MG63 (cell line): ENCODE results near the gene MARF1. TPM values are rescaled to one million over a fixed set of nuclear protein-coding genes. Genes with fewer than 3 reads are reported as not detected.
"Not testable (repeated sequence)": the region's sequence is repeated elsewhere in the genome, so short reads cannot be mapped to it uniquely, and the experiment has no call there.

Experiments
- DNase-seq: peaks from one replicate; pipeline ENCODE4 v3.0.0-alpha.2; 2020
- H3K27me3 ChIP-seq: fragments of 250-450 bp; sonication (Bioruptor Pico); 2 replicates; pipeline ENCODE4 v1.5.1; 2020; ENCODE audit warnings: mild to moderate bottlenecking, moderate library complexity
- H3K36me3 ChIP-seq: fragments of 250-450 bp; sonication (Bioruptor Pico); 2 replicates; pipeline ENCODE4 v1.5.1; 2020; ENCODE audit warnings: mild to moderate bottlenecking, moderate library complexity
- H3K4me3 ChIP-seq: fragments of 250-450 bp; sonication (Bioruptor Pico); 2 replicates; pipeline ENCODE4 v1.5.1; 2020; ENCODE audit warnings: mild to moderate bottlenecking, moderate library complexity
- H3K9me3 ChIP-seq: fragments of 250-450 bp; sonication (Bioruptor Pico); 2 replicates; pipeline ENCODE4 v1.5.1; 2020; ENCODE audit warnings: mild to moderate bottlenecking, moderate library complexity
- total RNA-seq: library from RNA; depleted of rRNA; stranded (reverse); fragments of >200 nt; shearing (Covaris generic); gene quantifications from 2 replicates; pipeline ENCODE4 v1.2.3, GENCODE V29; 2014; ENCODE audit warnings: low replicate concordance

MARF1 gene
- total RNA-seq, 1 experiment from 2014 or later: 3.2 TPM

DNA sequence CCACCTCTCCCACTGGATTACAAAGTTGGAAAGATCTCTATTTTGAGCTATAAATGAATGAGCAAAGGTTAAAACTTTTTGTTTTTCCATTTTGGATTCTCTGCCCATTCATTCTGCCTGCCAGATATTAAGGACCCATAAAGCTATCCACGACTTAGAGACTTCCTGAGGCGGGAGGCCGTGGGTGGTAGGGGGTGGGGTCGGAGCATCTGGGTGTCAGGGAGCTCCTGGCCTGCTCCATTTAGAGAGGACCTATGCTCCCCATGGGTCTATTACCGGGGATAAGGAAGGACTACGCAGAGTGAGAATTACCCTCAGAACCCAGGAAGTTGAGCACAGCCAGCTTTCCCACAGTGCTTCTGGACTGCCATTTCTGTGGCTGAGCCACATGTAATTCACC, 45.8 kb downstream of the MARF1 start:
- no peak for DNase-seq
- no peaks in the 10 kb centered on the region for H3K9me3 ChIP-seq
- H3K27me3 ChIP-seq: no peaks in the 10 kb centered on the region
- H3K36me3 ChIP-seq: peaks cover 63% of the 10 kb centered on the region
- H3K4me3 ChIP-seq: no peak overlapping the region

- Histone ChIP-seq H3K9me3 (no peaks in the 10 kb centered on the region), H3K36me3 (peaks cover 43% of the 10 kb centered on the region)
- no peak for DNase-seq
Observed at GRCh38 chr16:15594711-15595320, 48.1 kb downstream of the MARF1 start.

GRCh38 chr16:15593235-15593634, 49.7 kb downstream of the MARF1 start:
- H3K9me3 ChIP-seq: no peaks in the 10 kb centered on the region
- no peaks in the 10 kb centered on the region for H3K27me3 ChIP-seq
- no peak overlapping the region for H3K4me3 ChIP-seq
- no peak for DNase-seq
- peaks cover 47% of the 10 kb centered on the region for H3K36me3 ChIP-seq

More at GRCh38 chr16:15594711-15595320, 48.1 kb downstream of the MARF1 start:
- Histone ChIP-seq H3K27me3 (no peaks in the 10 kb centered on the region), H3K4me3 (no peak overlapping the region)

DNA sequence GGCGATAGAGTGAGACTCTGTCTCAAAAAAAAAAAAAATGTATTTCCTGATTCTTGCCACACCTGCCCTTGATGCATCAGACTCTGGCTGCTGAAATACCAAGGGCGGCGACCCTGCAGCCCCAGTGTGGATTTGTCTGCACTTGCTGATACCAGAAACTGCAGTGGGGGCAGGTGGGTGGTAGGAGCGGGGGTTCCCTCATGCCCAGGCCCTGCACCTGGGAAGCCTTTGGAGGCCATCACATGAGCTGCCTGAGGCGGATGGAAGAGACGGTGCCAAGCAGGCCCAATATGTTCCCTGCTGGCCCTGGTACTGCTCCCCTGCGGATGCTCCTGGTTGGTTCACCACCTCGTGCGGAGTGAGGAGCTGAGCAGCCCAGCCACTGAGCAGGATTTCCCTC, 50.6 kb downstream of the MARF1 start:
- Histone ChIP-seq H3K36me3 (peaks cover 39% of the 10 kb centered on the region), H3K27me3 (no peaks in the 10 kb centered on the region), H3K4me3 (no peak overlapping the region), H3K9me3 (no peaks in the 10 kb centered on the region)
- DNase-seq: no peak

GRCh38 chr16:15587152-15587825, 55.7 kb downstream of the MARF1 start:
- Histone ChIP-seq H3K27me3 (no peaks in the 10 kb centered on the region), H3K36me3 (peaks cover 26% of the 10 kb centered on the region), H3K9me3 (peaks cover 7% of the 10 kb centered on the region), H3K4me3 (no peak overlapping the region)
- no peak for DNase-seq

DNA sequence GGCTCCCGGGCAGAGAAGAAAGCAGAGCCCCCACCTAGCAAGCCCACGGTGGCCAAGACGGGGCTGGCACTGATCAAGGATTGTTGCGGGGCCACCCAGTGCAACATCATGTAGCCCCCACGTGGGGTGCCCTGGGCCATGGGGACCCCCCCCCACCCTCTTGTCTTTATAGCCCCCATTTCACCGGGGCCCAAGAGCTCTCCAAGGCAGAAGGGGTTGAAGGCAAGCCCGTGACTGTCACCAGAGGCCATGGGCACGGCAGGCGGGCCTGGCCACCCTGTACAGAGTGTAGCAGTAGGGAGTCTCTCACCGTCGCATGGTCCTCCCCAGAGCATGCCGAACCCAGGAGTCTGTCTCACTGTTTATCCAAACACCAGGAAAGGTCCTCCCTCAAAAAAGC, 56.2 kb downstream of the MARF1 start:
- H3K4me3 ChIP-seq: no peak overlapping the region
- no peak for DNase-seq
- H3K36me3 ChIP-seq: peaks cover 26% of the 10 kb centered on the region

DNA sequence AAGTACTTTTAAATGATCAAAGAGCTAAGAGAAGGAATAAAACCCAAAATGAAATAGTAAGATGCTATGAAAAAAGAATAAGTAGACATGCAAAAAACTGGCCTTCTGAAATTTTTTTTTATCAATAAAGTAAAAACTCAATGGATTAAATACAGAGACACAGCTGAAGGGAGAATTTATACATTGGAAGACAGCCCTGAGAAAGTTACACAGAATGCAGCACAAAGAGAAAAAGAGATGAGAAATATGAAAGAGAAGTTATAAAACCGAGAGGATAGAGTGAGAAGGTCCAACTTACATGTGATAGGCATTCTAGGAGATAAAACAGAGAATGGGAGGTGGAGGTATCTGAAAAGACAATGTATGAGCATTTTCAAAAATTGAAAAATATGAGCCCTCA, 57.0 kb downstream of the MARF1 start:
- no peak for DNase-seq
- peaks cover 26% of the 10 kb centered on the region for H3K36me3 ChIP-seq
- no peak overlapping the region for H3K4me3 ChIP-seq
- no peaks in the 10 kb centered on the region for H3K27me3 ChIP-seq
- H3K9me3 ChIP-seq: peaks cover 7% of the 10 kb centered on the region

More for the DNA sequence above, 56.2 kb downstream of the MARF1 start:
- H3K9me3 ChIP-seq: peaks cover 7% of the 10 kb centered on the region
- no peaks in the 10 kb centered on the region for H3K27me3 ChIP-seq

DNA sequence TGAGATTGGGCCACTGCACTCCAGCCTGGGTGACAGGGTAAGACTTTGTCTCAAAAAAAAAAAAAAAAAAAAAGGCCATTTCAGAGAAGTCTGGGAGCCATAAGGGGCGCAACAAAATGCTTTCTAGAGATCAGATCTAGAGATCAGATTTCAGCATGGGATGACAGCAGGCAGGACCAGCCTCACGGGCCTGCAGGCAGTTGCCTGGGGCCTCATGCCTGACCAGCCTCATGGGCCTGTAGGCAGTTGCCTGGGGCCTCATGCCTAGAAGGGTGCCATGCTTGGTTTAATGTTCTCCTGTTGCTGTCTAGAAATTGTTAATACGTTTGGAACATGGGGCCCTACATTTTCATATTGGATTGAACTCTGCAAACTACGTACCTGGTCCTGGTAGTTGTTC, 59.4 kb downstream of the MARF1 start:
- peaks cover 21% of the 10 kb centered on the region for H3K36me3 ChIP-seq
- no peaks in the 10 kb centered on the region for H3K27me3 ChIP-seq
- no peak overlapping the region for H3K4me3 ChIP-seq
- H3K9me3 ChIP-seq: peaks cover 7% of the 10 kb centered on the region
- DNase-seq: no peak

DNA sequence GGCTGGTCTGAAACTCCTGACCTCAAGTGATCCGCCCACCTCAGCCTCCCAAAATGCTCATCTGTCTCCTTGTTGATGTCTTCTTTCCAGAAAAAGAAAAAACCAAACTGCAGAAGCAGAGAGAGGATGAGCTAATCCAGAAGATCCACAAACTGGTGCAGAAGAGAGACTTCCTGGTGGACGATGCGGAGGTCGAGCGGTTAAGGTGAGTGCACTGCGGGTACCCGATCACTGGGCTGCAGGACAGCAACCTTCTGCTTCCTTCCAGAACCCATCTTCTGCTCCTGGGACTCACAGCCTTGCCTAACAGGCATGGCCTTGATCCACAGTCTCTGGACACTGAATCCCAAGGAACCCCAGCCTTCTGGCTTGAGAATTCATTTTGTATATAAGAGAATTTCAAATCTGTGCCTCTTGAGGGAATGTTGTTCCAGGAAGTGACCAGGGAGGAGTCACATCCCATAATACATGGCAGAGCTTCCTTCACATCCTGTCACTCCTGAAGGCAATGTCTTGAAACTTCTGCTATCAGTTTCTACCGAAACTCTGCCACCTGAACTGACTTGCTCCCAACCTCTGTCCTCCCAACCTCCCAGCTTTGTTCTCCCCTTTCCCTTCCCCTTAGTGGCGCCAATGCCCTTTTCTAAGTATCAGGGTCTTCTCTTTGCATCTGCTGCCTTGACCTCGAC, 61.7 kb downstream of the MARF1 start:
- Histone ChIP-seq H3K4me3 (no peak overlapping the region), H3K9me3 (peaks cover 6% of the 10 kb centered on the region), H3K27me3 (no peaks in the 10 kb centered on the region), H3K36me3 (peaks cover 16% of the 10 kb centered on the region)
- no peak for DNase-seq

GRCh38 chr16:15578824-15579223, 64.1 kb downstream of the MARF1 start:
- Histone ChIP-seq H3K36me3 (peaks cover 4% of the 10 kb centered on the region), H3K27me3 (no peaks in the 10 kb centered on the region), H3K4me3 (no peak overlapping the region), H3K9me3 (no peaks in the 10 kb centered on the region)
- no peak for DNase-seq

DNA sequence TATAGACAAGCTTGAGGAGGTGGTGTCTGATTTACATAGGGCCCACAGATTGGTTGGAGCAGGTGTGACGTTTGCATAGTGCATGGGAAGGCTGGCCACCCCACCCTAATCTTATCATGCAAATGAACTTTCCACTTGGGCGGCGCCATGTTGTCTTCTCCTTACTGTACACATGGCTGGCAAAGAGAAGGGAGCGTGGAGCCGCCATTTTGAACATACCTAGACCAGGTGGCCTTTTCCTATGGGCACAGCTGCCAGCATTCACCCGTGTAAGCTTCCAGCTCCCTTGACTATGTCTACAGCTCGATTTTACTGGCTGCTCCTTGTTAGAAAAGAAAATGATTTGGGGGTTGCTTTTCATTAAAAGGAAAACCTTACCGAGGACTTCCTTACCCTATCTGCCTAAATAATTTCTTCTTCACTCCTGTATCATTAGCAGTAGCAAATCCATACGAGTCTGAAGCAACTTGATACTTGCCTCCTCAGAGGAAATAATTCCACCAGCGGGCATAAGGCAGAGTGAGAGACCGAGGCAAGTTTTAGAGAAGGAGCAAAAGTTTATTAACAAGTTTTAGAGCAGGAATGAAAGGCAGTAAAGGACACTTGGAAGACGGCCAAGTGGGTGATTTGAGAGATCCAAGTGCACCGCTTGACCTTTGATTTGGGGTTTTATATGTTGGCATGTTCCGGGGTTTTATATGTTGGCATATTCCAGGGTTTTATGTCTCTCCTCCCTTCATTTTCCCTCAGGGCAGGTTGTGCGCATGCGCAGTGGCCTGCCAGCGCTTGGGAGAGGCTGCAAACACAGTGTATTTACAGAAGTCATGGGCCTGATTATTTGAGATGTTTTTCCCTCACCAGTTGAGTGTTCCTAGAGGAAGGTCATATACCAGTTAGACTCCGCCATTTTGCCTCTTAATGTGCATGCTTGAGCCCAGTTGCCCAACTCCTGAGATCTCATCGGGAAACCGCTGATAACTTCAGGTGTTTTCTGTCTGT, 65.7 kb downstream of the MARF1 start:
- Histone ChIP-seq H3K27me3 (no peaks in the 10 kb centered on the region), H3K36me3 (peaks cover 3% of the 10 kb centered on the region), H3K4me3 (no peak overlapping the region)

DNA sequence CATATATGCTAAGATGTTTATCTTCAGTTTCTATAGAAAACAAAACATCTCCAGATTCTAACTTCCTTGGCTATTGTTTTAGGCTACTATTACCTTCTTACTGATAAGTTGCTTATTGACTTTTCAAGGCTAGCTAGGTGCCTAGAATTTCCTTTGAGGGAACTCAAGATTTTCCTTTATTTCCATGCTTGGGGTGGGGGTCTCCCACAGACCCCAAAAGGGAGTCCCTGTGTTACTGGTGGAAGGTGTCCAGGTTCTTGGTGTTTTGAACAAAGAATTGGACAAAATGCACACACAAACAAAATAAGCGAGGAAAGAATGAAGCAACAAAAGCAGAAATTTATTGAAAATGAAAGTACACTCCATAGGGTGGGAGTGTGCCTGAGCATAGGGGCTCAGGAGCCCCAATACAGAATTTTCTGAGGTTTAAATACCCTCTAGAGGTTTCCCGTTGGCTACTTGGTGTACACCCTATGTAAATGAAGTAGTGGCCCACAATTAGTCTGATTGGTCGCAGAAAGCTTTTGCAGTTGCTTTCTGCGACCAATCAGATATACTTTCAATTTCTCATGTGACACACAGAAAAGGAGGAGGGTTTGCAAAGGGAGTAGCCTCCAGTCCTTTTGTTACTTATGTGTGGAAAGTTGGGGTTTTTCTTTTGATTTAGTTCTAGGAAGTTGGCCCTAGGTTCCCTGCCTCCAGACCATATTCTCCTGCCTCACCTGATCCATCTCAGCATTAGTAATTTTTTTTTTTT, 67.5 kb downstream of the MARF1 start:
- H3K27me3 ChIP-seq: no peaks in the 10 kb centered on the region

More for the DNA sequence above, 65.7 kb downstream of the MARF1 start:
- DNase-seq: no peak
- H3K9me3 ChIP-seq: no peaks in the 10 kb centered on the region

GRCh38 chr16:15574614-15574948, 68.4 kb downstream of the MARF1 start:
- Histone ChIP-seq H3K4me3 (no peak overlapping the region), H3K36me3 (peaks cover 3% of the 10 kb centered on the region; the same call in 1 of the 2 replicates), H3K27me3 (no peaks in the 10 kb centered on the region), H3K9me3 (no peaks in the 10 kb centered on the region)
- DNase-seq: no peak

More for the DNA sequence above, 67.5 kb downstream of the MARF1 start:
- H3K9me3 ChIP-seq: no peaks in the 10 kb centered on the region
- no peak overlapping the region for H3K4me3 ChIP-seq
- DNase-seq: no peak
- peaks cover 3% of the 10 kb centered on the region; the same call in 1 of the 2 replicates for H3K36me3 ChIP-seq

DNA sequence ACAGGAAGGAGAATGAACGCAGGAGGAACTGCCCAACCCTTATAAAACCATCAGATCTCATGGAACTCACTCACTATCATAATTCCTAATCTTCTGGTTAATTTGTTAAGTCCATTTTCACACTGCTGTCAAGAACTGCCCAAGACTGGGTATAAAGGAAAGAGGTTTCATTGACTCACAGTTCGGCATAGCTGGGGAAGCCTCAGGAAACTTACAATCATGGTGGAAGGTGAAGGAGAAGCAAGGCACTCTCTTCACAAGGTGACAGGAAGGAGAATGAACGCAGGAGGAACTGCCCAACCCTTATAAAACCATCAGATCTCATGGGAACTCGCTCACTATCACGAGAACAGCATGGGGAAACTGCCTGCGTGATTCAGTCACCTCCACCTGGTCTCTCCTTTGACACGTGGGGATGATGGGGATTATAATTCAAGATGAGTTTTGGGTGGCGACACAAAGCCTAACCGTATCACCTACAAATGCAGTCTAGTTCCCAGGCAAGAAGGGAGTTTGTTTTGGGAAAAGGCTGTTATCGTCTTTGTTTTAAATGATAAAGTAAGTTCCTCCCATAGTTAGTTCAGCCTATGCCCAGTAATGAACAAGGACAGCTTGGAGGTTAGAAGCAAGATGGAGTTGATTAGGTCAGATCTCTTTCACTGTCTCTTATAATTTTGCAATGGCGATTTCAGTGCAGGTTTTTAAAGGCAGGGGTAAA, 68.9 kb downstream of the MARF1 start:
- not testable (repeated sequence) for H3K9me3 ChIP-seq, H3K4me3 ChIP-seq, H3K27me3 ChIP-seq, DNase-seq, H3K36me3 ChIP-seq

DNA sequence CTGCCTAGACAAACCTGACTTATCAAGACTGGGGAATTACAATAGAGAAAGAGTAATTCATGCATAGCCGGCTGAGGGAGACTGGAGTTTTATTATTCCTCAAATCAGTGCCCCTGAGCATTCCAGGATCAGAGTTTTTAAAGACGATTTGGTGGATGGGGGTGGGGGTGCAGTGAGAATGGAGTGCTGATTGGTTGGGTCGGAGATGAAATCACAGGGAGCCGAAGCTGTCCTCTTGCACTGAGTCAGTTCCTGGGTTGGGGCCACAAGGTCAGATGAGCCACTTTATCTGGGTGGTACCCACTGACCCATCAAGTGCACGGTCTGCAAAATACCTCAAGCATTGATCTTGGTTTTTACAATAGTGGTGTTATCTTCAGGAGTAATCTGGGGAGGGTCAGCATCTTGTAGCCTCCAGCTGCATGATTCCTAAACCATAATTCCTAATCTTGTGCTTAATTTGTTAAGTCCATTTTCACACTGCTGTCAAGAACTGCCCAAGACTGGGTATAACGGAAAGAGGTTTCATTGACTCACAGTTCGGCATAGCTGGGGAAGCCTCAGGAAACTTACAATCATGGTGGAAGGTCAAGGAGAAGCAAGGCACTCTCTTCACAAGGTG, 69.6 kb downstream of the MARF1 start:
- Histone ChIP-seq H3K4me3 (no peak overlapping the region), H3K27me3 (no peaks in the 10 kb centered on the region), H3K36me3 (peaks cover 3% of the 10 kb centered on the region; the same call in 1 of the 2 replicates), H3K9me3 (no peaks in the 10 kb centered on the region)
- no peak for DNase-seq
